ENCODE data around the gene FGR. TPM values are rescaled to one million over a fixed set of nuclear protein-coding genes. Genes with fewer than 3 reads are reported as not detected.

The FGR gene
- total RNA-seq, 1 donor from 2014 or later = not detected

- Histone ChIP-seq H2AFZ (replicated peaks) (peak within 1 kb of the TSS; percentile 87), H3K27me3 (no peaks in the 10 kb centered on the region), H4K20me1 (ENCODE audit: low read depth) (peaks cover 42% of the 10 kb centered on the region), H3K4me2 (peak within 1 kb of the TSS; percentile 98), H3K36me3 (no peaks in the 10 kb centered on the region), H3K79me2 (ENCODE audit: low read depth) (peaks cover 50% of the 10 kb centered on the region), H3K4me1 (peaks cover 70% of the 10 kb centered on the region), H3K4me3 (peak within 1 kb of the TSS; percentile 99), H3K9me3 (ENCODE audit: low read depth) (no peaks in the 10 kb centered on the region), H3K9ac (peak within 1 kb of the TSS; percentile 75), H3F3A (ENCODE audit: low read depth) (peaks cover 69% of the 10 kb centered on the region), H3K27ac (peak within 1 kb of the TSS; percentile 49)
- no peaks in the 10 kb centered on the region for H3K36me3 Mint-ChIP-seq
- peak within 1 kb of the TSS; percentile 25 for H3K27ac Mint-ChIP-seq
- DNase-seq (ENCODE audit: low spot score) = peak; percentile 98
- no peaks in the 10 kb centered on the region for H3K9me3 Mint-ChIP-seq
- peaks cover 37% of the 10 kb centered on the region for H3K4me1 Mint-ChIP-seq
- no peak for TF ChIP-seq EZH2phosphoT487 (IDR thresholded peaks at IDR 0.05)
- TF ChIP-seq, protein P1, sequence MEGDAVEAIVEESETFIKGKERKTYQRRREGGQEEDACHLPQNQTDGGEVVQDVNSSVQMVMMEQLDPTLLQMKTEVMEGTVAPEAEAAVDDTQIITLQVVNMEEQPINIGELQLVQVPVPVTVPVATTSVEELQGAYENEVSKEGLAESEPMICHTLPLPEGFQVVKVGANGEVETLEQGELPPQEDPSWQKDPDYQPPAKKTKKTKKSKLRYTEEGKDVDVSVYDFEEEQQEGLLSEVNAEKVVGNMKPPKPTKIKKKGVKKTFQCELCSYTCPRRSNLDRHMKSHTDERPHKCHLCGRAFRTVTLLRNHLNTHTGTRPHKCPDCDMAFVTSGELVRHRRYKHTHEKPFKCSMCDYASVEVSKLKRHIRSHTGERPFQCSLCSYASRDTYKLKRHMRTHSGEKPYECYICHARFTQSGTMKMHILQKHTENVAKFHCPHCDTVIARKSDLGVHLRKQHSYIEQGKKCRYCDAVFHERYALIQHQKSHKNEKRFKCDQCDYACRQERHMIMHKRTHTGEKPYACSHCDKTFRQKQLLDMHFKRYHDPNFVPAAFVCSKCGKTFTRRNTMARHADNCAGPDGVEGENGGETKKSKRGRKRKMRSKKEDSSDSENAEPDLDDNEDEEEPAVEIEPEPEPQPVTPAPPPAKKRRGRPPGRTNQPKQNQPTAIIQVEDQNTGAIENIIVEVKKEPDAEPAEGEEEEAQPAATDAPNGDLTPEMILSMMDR (IDR thresholded peaks at IDR 0.05) = peak; percentile 3
- H3K4me3 Mint-ChIP-seq = peak within 1 kb of the TSS; percentile 94
- H3K27me3 Mint-ChIP-seq (ENCODE audit: insufficient read depth, low read depth) = peaks cover 13% of the 10 kb centered on the region
Observed at GRCh38 chr1:27603681-27604578, 31.1 kb downstream of the FGR start, which contains the start of gene AHDC1. Gene AHDC1, minus strand, starts transcription at chr1:27604144. Its CDS starts 52,029 bp downstream, at chr1:27552115.

- H3F3A ChIP-seq (ENCODE audit: low read depth) = peaks cover 66% of the 10 kb centered on the region
- no peaks in the 10 kb centered on the region for H3K36me3 ChIP-seq
- no peaks in the 10 kb centered on the region for H3K9me3 Mint-ChIP-seq
- H3K9ac ChIP-seq = peak overlapping the region; percentile 75
- peak; percentile 66 for DNase-seq (ENCODE audit: low spot score)
- peak overlapping the region; percentile 24 for H3K27ac ChIP-seq
- TF ChIP-seq EZH2 (IDR thresholded peaks at IDR 0.05) (no peak), EZH2phosphoT487 (IDR thresholded peaks at IDR 0.05) (no peak)
- TF ChIP-seq, protein P1 (IDR thresholded peaks at IDR 0.05) = no peak
- peak overlapping the region; percentile 99 for H3K4me3 ChIP-seq
- H3K9me3 ChIP-seq (ENCODE audit: low read depth) = no peaks in the 10 kb centered on the region
- no peaks in the 10 kb centered on the region for H3K27me3 ChIP-seq
- peaks cover 73% of the 10 kb centered on the region for H3K4me1 ChIP-seq
- H3K27ac Mint-ChIP-seq = no peak overlapping the region
- H3K4me2 ChIP-seq = peak overlapping the region; percentile 98
- H2AFZ ChIP-seq (replicated peaks) = no peak overlapping the region
- H3K79me2 ChIP-seq (ENCODE audit: low read depth) = peaks cover 57% of the 10 kb centered on the region
- no peaks in the 10 kb centered on the region for H3K36me3 Mint-ChIP-seq
- peak overlapping the region; percentile 94 for H3K4me3 Mint-ChIP-seq
- H3K4me1 Mint-ChIP-seq = peaks cover 37% of the 10 kb centered on the region
- H4K20me1 ChIP-seq (ENCODE audit: low read depth) = peaks cover 49% of the 10 kb centered on the region
- peaks cover 13% of the 10 kb centered on the region for H3K27me3 Mint-ChIP-seq (ENCODE audit: insufficient read depth, low read depth)
Observed at GRCh38 chr1:27603309-27603680, 31.7 kb downstream of the FGR start.

- Histone ChIP-seq H3K27me3 (no peaks in the 10 kb centered on the region), H3K27ac (peak overlapping the region; percentile 43), H3K4me2 (peak overlapping the region; percentile 98), H3K4me3 (peak overlapping the region; percentile 99), H3K79me2 (ENCODE audit: low read depth) (peaks cover 63% of the 10 kb centered on the region), H3K4me1 (peaks cover 73% of the 10 kb centered on the region), H3K36me3 (no peaks in the 10 kb centered on the region), H4K20me1 (ENCODE audit: low read depth) (peaks cover 55% of the 10 kb centered on the region), H3F3A (ENCODE audit: low read depth) (peaks cover 60% of the 10 kb centered on the region), H3K9ac (peak overlapping the region; percentile 75), H3K9me3 (ENCODE audit: low read depth) (no peaks in the 10 kb centered on the region), H2AFZ (replicated peaks) (no peak overlapping the region)
- H3K36me3 Mint-ChIP-seq = no peaks in the 10 kb centered on the region
- no peaks in the 10 kb centered on the region for H3K9me3 Mint-ChIP-seq
- H3K4me1 Mint-ChIP-seq = peaks cover 35% of the 10 kb centered on the region
- H3K4me3 Mint-ChIP-seq = peak overlapping the region; percentile 95
- peaks cover 9% of the 10 kb centered on the region for H3K27me3 Mint-ChIP-seq (ENCODE audit: insufficient read depth, low read depth)
- TF ChIP-seq EZH2phosphoT487 (IDR thresholded peaks at IDR 0.05) (no peak), EZH2 (IDR thresholded peaks at IDR 0.05) (no peak)
- TF ChIP-seq, protein P1 (IDR thresholded peaks at IDR 0.05) = no peak
- DNase-seq (ENCODE audit: low spot score) = peak; percentile 77
- peak overlapping the region; percentile 94 for H3K27ac Mint-ChIP-seq
Observed at GRCh38 chr1:27602462-27603308, 32.3 kb downstream of the FGR start.
